ENCODE data around the gene KRTAP4-5.

DNA sequence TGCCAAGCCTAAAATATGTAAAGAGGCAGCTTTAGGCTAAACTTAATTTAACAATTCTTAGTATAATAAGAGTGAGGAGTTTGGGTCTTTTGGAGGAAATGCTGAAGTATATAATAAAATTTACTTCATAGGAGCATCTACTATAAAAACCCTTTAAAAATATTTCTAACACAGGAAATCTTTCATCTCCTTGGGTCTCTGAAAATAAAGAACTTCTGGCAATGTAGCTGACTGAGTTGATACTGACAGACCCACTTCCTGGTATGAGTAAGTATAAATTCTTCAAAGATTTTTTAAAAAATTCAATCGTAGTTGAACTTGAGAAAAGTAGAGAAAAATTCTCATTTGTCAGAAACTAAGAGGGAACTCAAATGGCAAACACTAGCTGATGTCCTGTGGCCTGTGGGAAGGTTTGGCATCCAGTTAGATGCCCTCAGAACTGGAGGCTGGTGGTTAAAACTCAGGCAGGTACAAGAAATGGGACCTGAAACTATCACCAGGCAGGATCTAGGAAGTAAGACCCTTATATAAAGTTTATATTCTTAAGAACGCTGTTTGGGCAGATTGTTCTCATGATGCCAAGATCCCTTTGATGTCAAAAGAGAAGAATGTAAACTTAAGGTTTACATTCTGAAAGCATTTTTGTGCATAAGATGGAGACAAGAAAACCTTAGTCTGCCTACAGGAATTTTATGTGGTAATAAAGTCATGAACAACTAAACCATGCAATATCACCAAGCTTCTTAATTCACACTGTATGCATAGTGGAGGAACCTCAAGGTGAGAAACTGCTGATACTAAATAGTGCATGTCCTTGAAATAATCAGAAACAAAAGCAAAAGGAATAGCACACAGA lies 15.5 kb downstream of the KRTAP4-5 start:
- TF ChIP-seq, protein P1, sequence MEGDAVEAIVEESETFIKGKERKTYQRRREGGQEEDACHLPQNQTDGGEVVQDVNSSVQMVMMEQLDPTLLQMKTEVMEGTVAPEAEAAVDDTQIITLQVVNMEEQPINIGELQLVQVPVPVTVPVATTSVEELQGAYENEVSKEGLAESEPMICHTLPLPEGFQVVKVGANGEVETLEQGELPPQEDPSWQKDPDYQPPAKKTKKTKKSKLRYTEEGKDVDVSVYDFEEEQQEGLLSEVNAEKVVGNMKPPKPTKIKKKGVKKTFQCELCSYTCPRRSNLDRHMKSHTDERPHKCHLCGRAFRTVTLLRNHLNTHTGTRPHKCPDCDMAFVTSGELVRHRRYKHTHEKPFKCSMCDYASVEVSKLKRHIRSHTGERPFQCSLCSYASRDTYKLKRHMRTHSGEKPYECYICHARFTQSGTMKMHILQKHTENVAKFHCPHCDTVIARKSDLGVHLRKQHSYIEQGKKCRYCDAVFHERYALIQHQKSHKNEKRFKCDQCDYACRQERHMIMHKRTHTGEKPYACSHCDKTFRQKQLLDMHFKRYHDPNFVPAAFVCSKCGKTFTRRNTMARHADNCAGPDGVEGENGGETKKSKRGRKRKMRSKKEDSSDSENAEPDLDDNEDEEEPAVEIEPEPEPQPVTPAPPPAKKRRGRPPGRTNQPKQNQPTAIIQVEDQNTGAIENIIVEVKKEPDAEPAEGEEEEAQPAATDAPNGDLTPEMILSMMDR (optimal IDR thresholded peaks at IDR 0.05 in 1 of 3, IDR thresholded peaks at IDR 0.05 in 1 of 3, conservative IDR thresholded peaks at IDR 0.05 in 1 of 3; ENCODE audit: extremely low read depth in 1 of 3, insufficient read depth in 2 of 3, low read length in 3 of 3), result no peak
- no peak for TF ChIP-seq EZH2 (IDR thresholded peaks at IDR 0.05; ENCODE audit: low read length)
